Fibroblast of skin of right biceps (primary cell): ENCODE results near the gene EZH1.
"Not testable (repeated sequence)": the region's sequence is repeated elsewhere in the genome, so short reads cannot be mapped to it uniquely, and the experiment has no call there.

Source experiments
- DNase-seq: peaks from one replicate; pipeline ENCODE4 v3.0.0-alpha.2; 2013

The EZH1 gene

GRCh38 chr17:42680331-42680808, 64.5 kb downstream of the EZH1 start:
- DNase-seq = no peak

GRCh38 chr17:42679492-42680330, 65.1 kb downstream of the EZH1 start:
- peak; percentile 83 for DNase-seq

- peak; percentile 77 for DNase-seq
These were observed 65.8 kb downstream of the EZH1 start for GRCh38 chr17:42678951-42679491.

GRCh38 chr17:42677921-42678781, 66.7 kb downstream of the EZH1 start:
- DNase-seq = peak; percentile 92

- DNase-seq = peak; percentile 100
These were observed 67.6 kb downstream of the EZH1 start for GRCh38 chr17:42677012-42677857.

- DNase-seq = peak; percentile 38
These were observed 68.3 kb downstream of the EZH1 start, which contains the start of gene PLEKHH3 for GRCh38 chr17:42676424-42677011. TSS of gene PLEKHH3 (minus strand) at chr17:42676994. CDS start at chr17:42676563, 431 bp downstream.

- DNase-seq = peak; percentile 38
These were observed 68.8 kb downstream of the EZH1 start for GRCh38 chr17:42675965-42676423.

- DNase-seq = no peak
These were observed 69.4 kb downstream of the EZH1 start for GRCh38 chr17:42675348-42675964.

- DNase-seq = no peak
These were observed 70.0 kb downstream of the EZH1 start for GRCh38 chr17:42674755-42675347.

GRCh38 chr17:42673885-42674754, 70.7 kb downstream of the EZH1 start:
- DNase-seq = peak; percentile 68

- no peak for DNase-seq
These were observed 71.5 kb downstream of the EZH1 start for GRCh38 chr17:42673266-42673884.

GRCh38 chr17:42672038-42672437, 72.8 kb downstream of the EZH1 start:
- DNase-seq = no peak

GRCh38 chr17:42670789-42671657, 73.8 kb downstream of the EZH1 start:
- no peak for DNase-seq

- no peak for DNase-seq
These were observed 74.7 kb downstream of the EZH1 start for GRCh38 chr17:42669977-42670788.

- no peak for DNase-seq
These were observed 75.2 kb downstream of the EZH1 start for GRCh38 chr17:42669705-42669976.

GRCh38 chr17:42667088-42667951, 77.5 kb downstream of the EZH1 start:
- peak; percentile 58 for DNase-seq

GRCh38 chr17:42666126-42666525, 78.7 kb downstream of the EZH1 start:
- not testable (repeated sequence) for DNase-seq
